ENCODE results near the gene SERBP1. TPM values are rescaled to one million over a fixed set of nuclear protein-coding genes. Genes with fewer than 3 reads are reported as not detected.

Gene SERBP1
- total RNA-seq, 4 donors from 2014 or later, result 282 to 394 (median 357) TPM

GRCh38 chr1:67434491-67434890 is 4.3 kb upstream of the SERBP1 start:
- H3K4me1 ChIP-seq, result peaks cover 0 to 30% (median 19%) of the 10 kb centered on the region in 3 donors
- 27 to 39% methylated on average over 2 of the region's 2 CpGs for WGBS, 2 donors
- H3K36me3 ChIP-seq, result no peaks in the 10 kb centered on the region
- no peaks in the 10 kb centered on the region for H3K27me3 ChIP-seq
- H3K4me3 ChIP-seq, result no peak overlapping the region
- H3K27ac ChIP-seq, result no peak overlapping the region
- TF ChIP-seq CTCF (IDR thresholded peaks at IDR 0.05), result no peak
- TF ChIP-seq POLR2A (IDR thresholded peaks at IDR 0.05), result no peak
- DNase-seq, result no peak
- no peaks in the 10 kb centered on the region for H3K9me3 ChIP-seq
- intact Hi-C loops (cut with DNase I), result loop anchor here (10.0 kb wide), 1 partner anchor 60 kb away; no protein-coding TSS in a partner anchor

GRCh38 chr1:67433837-67434236 is 3.6 kb upstream of the SERBP1 start:
- Histone ChIP-seq H3K27me3 (no peaks in the 10 kb centered on the region), H3K4me3 (no peak overlapping the region), H3K4me1 (peaks cover 0 to 30% (median 19%) of the 10 kb centered on the region in 3 donors), H3K36me3 (no peaks in the 10 kb centered on the region), H3K9me3 (no peaks in the 10 kb centered on the region), H3K27ac (no peak overlapping the region)
- 24 to 37% methylated on average over 2 of the region's 2 CpGs for WGBS, 2 donors
- TF ChIP-seq POLR2A (IDR thresholded peaks at IDR 0.05), result no peak
- no peak for TF ChIP-seq CTCF (IDR thresholded peaks at IDR 0.05)
- intact Hi-C loops (cut with DNase I), result loop anchor here (10.0 kb wide), 1 partner anchor 61 kb away; no protein-coding TSS in a partner anchor
- DNase-seq, result no peak

GRCh38 chr1:67432745-67433144 is 2.5 kb upstream of the SERBP1 start:
- H3K9me3 ChIP-seq, result no peaks in the 10 kb centered on the region
- no peak for DNase-seq
- H3K27me3 ChIP-seq, result no peaks in the 10 kb centered on the region
- TF ChIP-seq POLR2A (IDR thresholded peaks at IDR 0.05) (no peak), CTCF (IDR thresholded peaks at IDR 0.05) (no peak)
- 73 to 75% methylated on average over 1 of the region's 1 CpG for WGBS, 2 donors
- no peak overlapping the region for H3K27ac ChIP-seq
- H3K4me1 ChIP-seq, result peaks cover 0 to 41% (median 19%) of the 10 kb centered on the region in 3 donors
- H3K4me3 ChIP-seq, result no peak overlapping the region
- intact Hi-C loops (cut with DNase I), result loop anchor here (10.0 kb wide), 1 partner anchor 62 kb away; no protein-coding TSS in a partner anchor
- H3K36me3 ChIP-seq, result no peaks in the 10 kb centered on the region

GRCh38 chr1:67431869-67432578 is 1.8 kb upstream of the SERBP1 start:
- DNase-seq, result no peak
- intact Hi-C loops (cut with DNase I), result loop anchor here (10.0 kb wide), 1 partner anchor 63 kb away; no protein-coding TSS in a partner anchor
- Histone ChIP-seq H3K27me3 (no peaks in the 10 kb centered on the region), H3K4me1 (peaks cover 0 to 48% (median 24%) of the 10 kb centered on the region in 3 donors), H3K27ac (peak overlapping the region; percentile 94 to 99 (median 96)), H3K9me3 (no peaks in the 10 kb centered on the region), H3K36me3 (no peaks in the 10 kb centered on the region), H3K4me3 (peak overlapping the region in 3 of 4 donors; percentile 73 to 94 (median 83))
- TF ChIP-seq CTCF (IDR thresholded peaks at IDR 0.05), result no peak
- no peak for TF ChIP-seq POLR2A (IDR thresholded peaks at IDR 0.05)
- WGBS, 2 donors, result 45 to 52% methylated on average over 8 of the region's 8 CpGs

- Histone ChIP-seq H3K4me3 (peak overlapping the region; percentile 73 to 94 (median 84)), H3K27me3 (no peaks in the 10 kb centered on the region), H3K36me3 (peaks cover 0 to under 1% (median 0%) of the 10 kb centered on the region in 3 donors), H3K9me3 (no peaks in the 10 kb centered on the region), H3K4me1 (peaks cover under 1 to 56% (median 29%) of the 10 kb centered on the region in 3 donors), H3K27ac (peak overlapping the region; percentile 94 to 99 (median 96))
- intact Hi-C loops (cut with DNase I), result loop anchor here (10.0 kb wide), 1 partner anchor 64 kb away; no protein-coding TSS in a partner anchor
- DNase-seq, result no peak
- TF ChIP-seq CTCF (IDR thresholded peaks at IDR 0.05) (no peak), POLR2A (IDR thresholded peaks at IDR 0.05) (no peak)
- 13 to 18% methylated on average over 12 of the region's 12 CpGs for WGBS, 2 donors
These were observed 1.1 kb upstream of the SERBP1 start for GRCh38 chr1:67431156-67431765.
